Stomach (tissue), 19 donors: ENCODE results near the gene ZNF600. TPM values are rescaled to one million over a fixed set of nuclear protein-coding genes. Genes with fewer than 3 reads are reported as not detected.
"Not testable (repeated sequence)": the region's sequence is repeated elsewhere in the genome, so short reads cannot be mapped to it uniquely, and the experiment has no call there.

Experiments
- DNase-seq, 2 donors: peaks; one replicate each; pipeline versions ENCODE4 v3.0.0 to v3.0.0-alpha.2; 2013 to 2019
- H3K27ac ChIP-seq, 5 donors: fragments of 200-600 bp in 4 of 5; sonication (generic) in 4 of 5; one replicate each; pipeline ENCODE4 v1.5.1; 2013 to 2019; ENCODE audit warnings: mild to moderate bottlenecking in 1 of 5, moderate library complexity in 1 of 5
- H3K27me3 ChIP-seq, 3 donors: fragments of 200-600 bp; sonication (generic); one replicate each; pipeline ENCODE4 v1.5.1; 2017 to 2019; ENCODE audit warnings: mixed run types in 1 of 3
- H3K36me3 ChIP-seq, 4 donors: fragments of 200-600 bp; sonication (generic); 1 replicate in 3 of 4; 2 replicates in 1 of 4; pipeline ENCODE4 v1.5.1; 2016 to 2019
- H3K4me1 ChIP-seq, 4 donors: fragments of 200-600 bp; sonication (generic); one replicate each; pipeline ENCODE4 v1.5.1; 2016 to 2019
- H3K4me3 ChIP-seq, 4 donors: fragments of 200-600 bp; sonication (generic) in 3 of 4; one replicate each; pipeline ENCODE4 v1.5.1; 2016 to 2019; ENCODE audit warnings: mild to moderate bottlenecking in 1 of 4
- H3K9me3 ChIP-seq, 4 donors: fragments of 200-600 bp; sonication (generic); one replicate each; pipeline ENCODE4 v1.5.1; 2016 to 2019
- CTCF ChIP-seq, 7 experiments: fragments of 450-650 bp in 4 of 7; fragments of 200-600 bp in 3 of 7; sonication (generic) in 3 of 7; IDR thresholded peaks; one replicate each; pipeline ENCODE4 v1.5.1; 2016 to 2019; ENCODE audit warnings: antibody characterized with exemption in 7 of 7, control low read depth in 2 of 7, mild to moderate bottlenecking in 1 of 7
- EP300 ChIP-seq: sonication (generic); formaldehyde crosslinking; IDR thresholded peaks from one replicate; pipeline ENCODE4 v1.6.1; 2017; ENCODE audit warnings: antibody characterized with exemption
- POLR2A ChIP-seq, 4 donors: fragments of 450-650 bp; IDR thresholded peaks; one replicate each; pipeline ENCODE4 v1.6.1; 2016; ENCODE audit warnings: antibody characterized with exemption in 4 of 4, control low read depth in 2 of 4, mild to moderate bottlenecking in 1 of 4, moderate library complexity in 1 of 4
- POLR2AphosphoS5 ChIP-seq, 3 donors: sonication (generic); formaldehyde crosslinking; IDR thresholded peaks; one replicate each; pipeline ENCODE4 v1.6.1; 2016; ENCODE audit warnings: antibody characterized with exemption in 3 of 3
- WGBS, 5 donors: extraction: QIAGEN DNeasy Blood & Tissue Kit in 3 of 5; methylation state at CpG; one replicate each; pipeline versions ENCODE4 v1.1.5 to v1.1.7; 2013 to 2018; 5-methylcytosine and 5-hydroxymethylcytosine counted together
- intact Hi-C: fragments of 100-400 bp; cut with DNase I; formaldehyde crosslinking; loops from one replicate; pipeline ENCODE4 v1.15.1; 2023; ENCODE audit warnings: low total_unique reads
- long read RNA-seq, 10 donors: transcript quantifications; one replicate each; lab custom pipeline, GENCODE V29; 2026
- polyA plus RNA-seq, 3 donors: library from polyadenylated mRNA; stranded (reverse); fragments of 200-250 nt; gene quantifications; one replicate each; pipeline ENCODE4 v1.2.3, GENCODE V29; 2013
- total RNA-seq, 5 donors: library from RNA; depleted of rRNA; stranded (reverse); fragments of >200 nt; gene quantifications; one replicate each; pipeline versions ENCODE4 v1.1.0 to v1.2.3, GENCODE V29; 2014 to 2016
- donor health status: healthy with polysubstance abuse.
- donor health status: Bipolar disorder and iron deficiency.
- donor health status: healthy.

ZNF600 gene
- total RNA-seq (10 to 100 TPM in 2 of 5 donors, 1 to 10 TPM in 3; 1.8 to 53.9 (median 8.8) TPM), polyA plus RNA-seq (10 to 100 TPM in 1 of 3 donors, 1 to 10 TPM in 2; 4.7 to 10.2 (median 5.7) TPM)
- long read RNA-seq, donor 1, result 0 reads
- long read RNA-seq, donor 2, partial matches to known transcripts, result 0 of 1 reads
- long read RNA-seq, donor 2, other reads (novel, unspliced or antisense), result 0 of 1 reads
- long read RNA-seq, donor 3, result 0 reads
- long read RNA-seq, donor 4, result 0 reads
- long read RNA-seq, donor 5, result 0 reads
- long read RNA-seq, donor 6, partial matches to known transcripts, result 0 of 1 reads
- long read RNA-seq, donor 6, other reads (novel, unspliced or antisense), result 0 of 1 reads
- long read RNA-seq, donor 7, partial matches to known transcripts, result 0 of 1 reads
- long read RNA-seq, donor 7, other reads (novel, unspliced or antisense), result 0 of 1 reads
- long read RNA-seq, donor 8, partial matches to known transcripts, result 0 of 3 reads
- long read RNA-seq, donor 8, other reads (novel, unspliced or antisense), result 0 of 3 reads
- long read RNA-seq, donor 9, result 0 reads
- long read RNA-seq, donor 10, partial matches to known transcripts, result 0 of 1 reads
- long read RNA-seq, donor 10, other reads (novel, unspliced or antisense), result 0 of 1 reads

GRCh38 chr19:52786464-52787354 lies at the start of gene ZNF600:
Gene ZNF600, minus strand, starts transcription at chr19:52786791. Its CDS starts 7,903 bp downstream, at chr19:52778888.
- Histone ChIP-seq H3K4me3 (peak within 1 kb of the TSS; percentile 55 to 93 (median 62)), H3K4me1 (peaks cover 8 to 30% (median 18%) of the 10 kb centered on the region in 4 donors), H3K27ac (peak within 1 kb of the TSS; percentile 72 to 84 (median 81)), H3K36me3 (peaks cover 0 to 14% (median 7%) of the 10 kb centered on the region in 4 donors), H3K9me3 (peaks cover 0 to 12% (median 6%) of the 10 kb centered on the region in 4 donors)
- H3K27me3 ChIP-seq, intact Hi-C loops: not testable (repeated sequence)
- peak; percentile 58 to 87 (median 79) for TF ChIP-seq POLR2AphosphoS5 (IDR thresholded peaks at IDR 0.05)
- peak in 1 of 4 donors; percentile 27 for TF ChIP-seq POLR2A (IDR thresholded peaks at IDR 0.05)
- TF ChIP-seq CTCF (IDR thresholded peaks at IDR 0.05), result peak in 3 of 7 experiments; percentile 17 to 49 (median 18)
- WGBS, 5 donors, result 1 to 3% (median 2%) methylated on average over 35 to 47 of the region's 47 CpGs
- DNase-seq, result peak; percentile 93 to 95

- H3K4me1 ChIP-seq, intact Hi-C loops, H3K27me3 ChIP-seq, H3K27ac ChIP-seq, DNase-seq, H3K4me3 ChIP-seq: not testable (repeated sequence)
- WGBS, 5 donors, result 65 to 86% (median 81%) methylated on average over 1 of the region's 1 CpG
- peaks cover 13 to 79% (median 46%) of the 10 kb centered on the region in 4 donors for H3K9me3 ChIP-seq
- H3K36me3 ChIP-seq, result peaks cover 2 to 33% (median 13%) of the 10 kb centered on the region in 4 donors
These were observed 47.7 kb upstream of the ZNF600 start for GRCh38 chr19:52834289-52834688.

GRCh38 chr19:52833541-52833940 lies 47.0 kb upstream of the ZNF600 start:
- H3K4me1 ChIP-seq, DNase-seq, H3K4me3 ChIP-seq, H3K27me3 ChIP-seq, intact Hi-C loops, H3K27ac ChIP-seq: not testable (repeated sequence)
- H3K9me3 ChIP-seq, result peaks cover 11 to 71% (median 39%) of the 10 kb centered on the region in 4 donors
- 57 to 71% (median 64%) methylated on average over 5 of the region's 5 CpGs for WGBS, 5 donors
- H3K36me3 ChIP-seq, result peaks cover 0 to 26% (median 6%) of the 10 kb centered on the region in 4 donors

GRCh38 chr19:52829866-52830265 lies 43.3 kb upstream of the ZNF600 start:
- 68 to 97% (median 83%) methylated on average over 7 of the region's 7 CpGs for WGBS, 5 donors
- H3K4me1 ChIP-seq, intact Hi-C loops, DNase-seq, H3K27me3 ChIP-seq, H3K27ac ChIP-seq, H3K4me3 ChIP-seq, H3K36me3 ChIP-seq: not testable (repeated sequence)
- H3K9me3 ChIP-seq, result peaks cover 0 to 48% (median 19%) of the 10 kb centered on the region in 4 donors

GRCh38 chr19:52825765-52826164 lies 39.2 kb upstream of the ZNF600 start:
- peaks cover under 1 to 2% (median 2%) of the 10 kb centered on the region in 4 donors for H3K4me1 ChIP-seq
- TF ChIP-seq CTCF (IDR thresholded peaks at IDR 0.05) (no peak), POLR2A (IDR thresholded peaks at IDR 0.05) (no peak), EP300 (no peak), POLR2AphosphoS5 (IDR thresholded peaks at IDR 0.05) (no peak)
- H3K27me3 ChIP-seq, result no peaks in the 10 kb centered on the region
- no peak overlapping the region for H3K4me3 ChIP-seq
- no peak for DNase-seq
- no peaks in the 10 kb centered on the region for H3K36me3 ChIP-seq
- H3K27ac ChIP-seq, result no peak overlapping the region
- 86 to 94% (median 92%) methylated on average over 5 of the region's 5 CpGs for WGBS, 5 donors
- H3K9me3 ChIP-seq, result peaks cover 0 to 28% (median under 1%) of the 10 kb centered on the region in 4 donors
- intact Hi-C loops, result no loop called here
